GM23248 (cell line): ENCODE results near the gene SRGAP2B.
"Not testable (repeated sequence)": the region's sequence is repeated elsewhere in the genome, so short reads cannot be mapped to it uniquely, and the experiment has no call there.

Experiments
- EZH2 ChIP-seq: fragments of 200-600 bp; sonication (generic); IDR thresholded peaks from 2 replicates; pipeline ENCODE4 v1.6.1; 2018; ENCODE audit warnings: antibody characterized with exemption, mild to moderate bottlenecking; ENCODE audit not compliant: insufficient read depth, poor library complexity, severe bottlenecking
- EZH2phosphoT487 ChIP-seq: fragments of 200-600 bp; sonication (generic); IDR thresholded peaks from 2 replicates; pipeline ENCODE4 v1.6.1; 2018; ENCODE audit warnings: antibody characterized with exemption, moderate library complexity, mild to moderate bottlenecking, low read depth; ENCODE audit not compliant: insufficient read depth

GRCh38 chr1:145127144-145127543, 32.0 kb upstream of the SRGAP2B start:
- TF ChIP-seq EZH2, EZH2phosphoT487: not testable (repeated sequence)
